COLO668 (cell line): ENCODE measurements around the gene NFKBIZ.
A peak's percentile ranks its signal among the peaks of the same experiment; 100 is the strongest.

Experiments used
- DNase-seq: peaks from one replicate; lab custom pipeline; 2025; ENCODE audit not compliant: unreplicated experiment; lab: John Stamatoyannopoulos, UW

NFKBIZ gene

GRCh38 chr3:101848754-101849713 lies at the start of gene NFKBIZ:
NFKBIZ (plus strand) TSS chr3:101849514; CDS start chr3:101849629, 115 bp downstream.
- DNase-seq, result peak; percentile 88

- no peak for DNase-seq
These were observed 48.1 kb upstream of the NFKBIZ start for GRCh38 chr3:101801174-101801573.

GRCh38 chr3:101802179-101802578 lies 47.1 kb upstream of the NFKBIZ start:
- no peak for DNase-seq

- DNase-seq, result peak; percentile 25
These were observed 46.0 kb upstream of the NFKBIZ start for GRCh38 chr3:101803173-101803782.

GRCh38 chr3:101803939-101804338 lies 45.4 kb upstream of the NFKBIZ start:
- DNase-seq, result no peak

- no peak for DNase-seq
These were observed 42.8 kb upstream of the NFKBIZ start for GRCh38 chr3:101806491-101806890.

- no peak for DNase-seq
These were observed 41.4 kb upstream of the NFKBIZ start for GRCh38 chr3:101807888-101808287.

GRCh38 chr3:101809178-101810021 lies 39.9 kb upstream of the NFKBIZ start:
- peak; percentile 0 for DNase-seq

GRCh38 chr3:101810022-101810418 lies 39.3 kb upstream of the NFKBIZ start:
- no peak for DNase-seq

- DNase-seq, result no peak
These were observed 37.4 kb upstream of the NFKBIZ start for GRCh38 chr3:101811875-101812274.

- no peak for DNase-seq
These were observed 36.4 kb upstream of the NFKBIZ start for GRCh38 chr3:101812895-101813294.

- no peak for DNase-seq
These were observed 35.4 kb upstream of the NFKBIZ start for GRCh38 chr3:101813817-101814440.

- DNase-seq, result no peak
These were observed 34.5 kb upstream of the NFKBIZ start for GRCh38 chr3:101814835-101815234.

GRCh38 chr3:101816215-101817149 lies 32.8 kb upstream of the NFKBIZ start:
- no peak for DNase-seq

- DNase-seq, result no peak
These were observed 31.3 kb upstream of the NFKBIZ start for GRCh38 chr3:101817992-101818391.

GRCh38 chr3:101819649-101820206 lies 29.6 kb upstream of the NFKBIZ start:
- DNase-seq, result no peak

- DNase-seq, result no peak
These were observed 27.8 kb upstream of the NFKBIZ start for GRCh38 chr3:101821503-101821902.

- DNase-seq, result no peak
These were observed 25.8 kb upstream of the NFKBIZ start for GRCh38 chr3:101823525-101823924.

- DNase-seq, result no peak
These were observed 24.6 kb upstream of the NFKBIZ start for GRCh38 chr3:101824702-101825101.
